HepG2 (cell line): Measurements from ENCODE around the gene PAQR5. TPM values are rescaled to one million over a fixed set of nuclear protein-coding genes. Genes with fewer than 3 reads are reported as not detected.

Experiments
- CCDC6 ChIP-seq: sonication (generic); formaldehyde crosslinking; IDR thresholded peaks from 2 replicates; pipeline ENCODE4 v1.8.1; 2022; ENCODE audit warnings: mild to moderate bottlenecking, missing genetic modification reagents, moderate library complexity
- CENPBD1 ChIP-seq: sonication (generic); formaldehyde crosslinking; IDR thresholded peaks from 2 replicates; pipeline ENCODE4 v1.8.0; 2022; ENCODE audit warnings: missing genetic modification reagents, low read depth, mild to moderate bottlenecking, borderline replicate concordance
- ELF1 ChIP-seq: sonication (generic); formaldehyde crosslinking; IDR thresholded peaks from 2 replicates; pipeline ENCODE4 v1.4.0; 2020; ENCODE audit warnings: missing genetic modification reagents
- FOXP4 ChIP-seq: sonication (generic); formaldehyde crosslinking; IDR thresholded peaks from 2 replicates; pipeline ENCODE4 v1.4.0; 2020; ENCODE audit warnings: missing genetic modification reagents
- NCOA2 ChIP-seq: sonication (generic); formaldehyde crosslinking; IDR thresholded peaks from 2 replicates; pipeline ENCODE4 v1.8.0; 2022; ENCODE audit warnings: inconsistent platforms
- PAF1 ChIP-seq: IDR thresholded peaks from 2 replicates; pipeline ENCODE4 v1.6.1; 2016; ENCODE audit warnings: missing genetic modification reagents, missing compliant biosample characterization
- PBX3 ChIP-seq: sonication (generic); formaldehyde crosslinking; IDR thresholded peaks from 2 replicates; pipeline ENCODE4 v1.8.1; 2023; ENCODE audit warnings: missing genetic modification reagents, inconsistent platforms, borderline replicate concordance
- PLRG1 ChIP-seq: fragments of 450-650 bp; conservative IDR thresholded peaks from 2 replicates; pipeline ENCODE4 v1.6.1; 2016
- REXO4 ChIP-seq: sonication (generic); formaldehyde crosslinking; IDR thresholded peaks from 2 replicates; pipeline ENCODE4 v1.8.0; 2022; ENCODE audit warnings: missing genetic modification reagents, mild to moderate bottlenecking, borderline replicate concordance
- SMAD9 ChIP-seq: sonication (generic); formaldehyde crosslinking; IDR thresholded peaks from 2 replicates; pipeline ENCODE4 v1.5.1; 2020; ENCODE audit warnings: mild to moderate bottlenecking, missing genetic modification reagents
- YY1 ChIP-seq: IDR thresholded peaks from 2 replicates; pipeline ENCODE4 v1.6.1; 2011; ENCODE audit warnings: low read length, low read depth, moderate library complexity, mild to moderate bottlenecking; ENCODE audit not compliant: insufficient read depth, insufficient replicate concordance
- ZNF629 ChIP-seq: sonication (generic); formaldehyde crosslinking; conservative IDR thresholded peaks from 2 replicates; pipeline ENCODE4 v1.5.0; 2020; ENCODE audit warnings: missing genetic modification reagents
- ZNF710 ChIP-seq: sonication (generic); formaldehyde crosslinking; IDR thresholded peaks from 2 replicates; pipeline ENCODE4 v1.5.0; 2020; ENCODE audit warnings: mild to moderate bottlenecking, missing genetic modification reagents, borderline replicate concordance
- ZNF737 ChIP-seq: sonication (generic); formaldehyde crosslinking; IDR thresholded peaks from 2 replicates; pipeline ENCODE4 v1.5.0; 2020; ENCODE audit warnings: missing genetic modification reagents, mild to moderate bottlenecking, borderline replicate concordance
- ZNF850 ChIP-seq: sonication (generic); formaldehyde crosslinking; conservative IDR thresholded peaks from 2 replicates; pipeline ENCODE4 v1.9.0; 2021; ENCODE audit warnings: mild to moderate bottlenecking, missing genetic modification reagents
- polyA plus RNA-seq, 8 experiments: library from polyadenylated mRNA; depleted of rRNA in 3 of 8; stranded (reverse) in 7 of 8; unstranded in 1 of 8; fragments of >200 nt; fragmentation: Illumina TruSeq in 4 of 8; extraction: Trizol in 4 of 8; gene quantifications; 2 replicates each; pipeline versions ENCODE4 v1.2.1 to v1.2.3, GENCODE V29; 2011 to 2016; ENCODE audit warnings: low read depth in 4 of 8, missing spikeins in 1 of 8, mixed read lengths in 1 of 8; ENCODE audit not compliant: insufficient read depth in 1 of 8
- total RNA-seq, 5 experiments: library from RNA; depleted of rRNA; stranded (reverse); fragments of >200 nt; fragmentation: Illumina TruSeq; extraction: Trizol; gene quantifications; 2 replicates each; pipeline ENCODE4 v1.2.3, GENCODE V29; 2016; ENCODE audit warnings: low read depth in 1 of 5
- TF ChIP-seq, protein P1 (sequence below): IDR thresholded peaks from 2 replicates; pipeline ENCODE4 v1.4.0; 2020; ENCODE audit warnings: mild to moderate bottlenecking, missing genetic modification reagents
- TF ChIP-seq, protein P2 (sequence below): sonication (generic); formaldehyde crosslinking; IDR thresholded peaks from 2 replicates; pipeline ENCODE4 v1.5.0; 2020; ENCODE audit warnings: missing genetic modification reagents, mild to moderate bottlenecking, borderline replicate concordance

Gene PAQR5
- total and polyA plus RNA-seq, 2 of the 13 experiments (the other 11 are each of a cell fraction or from before 2014, with no cell fraction given), result 0.53 to 1.3 TPM

GRCh38 chr15:69452692-69453521 lies 154.2 kb downstream of the PAQR5 start, which contains the start of gene RPLP1 (continued):
- TF ChIP-seq ZNF737 (CRISPR knock-in tag), result 0 out of 2 replicates have a peak, but pooled peaks have one; percentile 14
- TF ChIP-seq REXO4, result no peak
- peak; percentile 95 for TF ChIP-seq CCDC6 (CRISPR knock-in tag)
- TF ChIP-seq, protein P1, sequence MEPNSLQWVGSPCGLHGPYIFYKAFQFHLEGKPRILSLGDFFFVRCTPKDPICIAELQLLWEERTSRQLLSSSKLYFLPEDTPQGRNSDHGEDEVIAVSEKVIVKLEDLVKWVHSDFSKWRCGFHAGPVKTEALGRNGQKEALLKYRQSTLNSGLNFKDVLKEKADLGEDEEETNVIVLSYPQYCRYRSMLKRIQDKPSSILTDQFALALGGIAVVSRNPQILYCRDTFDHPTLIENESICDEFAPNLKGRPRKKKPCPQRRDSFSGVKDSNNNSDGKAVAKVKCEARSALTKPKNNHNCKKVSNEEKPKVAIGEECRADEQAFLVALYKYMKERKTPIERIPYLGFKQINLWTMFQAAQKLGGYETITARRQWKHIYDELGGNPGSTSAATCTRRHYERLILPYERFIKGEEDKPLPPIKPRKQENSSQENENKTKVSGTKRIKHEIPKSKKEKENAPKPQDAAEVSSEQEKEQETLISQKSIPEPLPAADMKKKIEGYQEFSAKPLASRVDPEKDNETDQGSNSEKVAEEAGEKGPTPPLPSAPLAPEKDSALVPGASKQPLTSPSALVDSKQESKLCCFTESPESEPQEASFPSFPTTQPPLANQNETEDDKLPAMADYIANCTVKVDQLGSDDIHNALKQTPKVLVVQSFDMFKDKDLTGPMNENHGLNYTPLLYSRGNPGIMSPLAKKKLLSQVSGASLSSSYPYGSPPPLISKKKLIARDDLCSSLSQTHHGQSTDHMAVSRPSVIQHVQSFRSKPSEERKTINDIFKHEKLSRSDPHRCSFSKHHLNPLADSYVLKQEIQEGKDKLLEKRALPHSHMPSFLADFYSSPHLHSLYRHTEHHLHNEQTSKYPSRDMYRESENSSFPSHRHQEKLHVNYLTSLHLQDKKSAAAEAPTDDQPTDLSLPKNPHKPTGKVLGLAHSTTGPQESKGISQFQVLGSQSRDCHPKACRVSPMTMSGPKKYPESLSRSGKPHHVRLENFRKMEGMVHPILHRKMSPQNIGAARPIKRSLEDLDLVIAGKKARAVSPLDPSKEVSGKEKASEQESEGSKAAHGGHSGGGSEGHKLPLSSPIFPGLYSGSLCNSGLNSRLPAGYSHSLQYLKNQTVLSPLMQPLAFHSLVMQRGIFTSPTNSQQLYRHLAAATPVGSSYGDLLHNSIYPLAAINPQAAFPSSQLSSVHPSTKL (CRISPR knock-in tag), result peak; percentile 47; the same call in 1 of the 2 replicates
- TF ChIP-seq PAF1 (CRISPR knock-in tag), result peak; percentile 35; the same call in 1 of the 2 replicates
- TF ChIP-seq FOXP4 (CRISPR knock-in tag), result no peak
- TF ChIP-seq SMAD9, result no peak
- no peak for TF ChIP-seq NCOA2 (CRISPR knock-in tag)
- TF ChIP-seq CENPBD1, result no peak
- TF ChIP-seq ELF1, result peak; percentile 64
- TF ChIP-seq PBX3 (CRISPR knock-in tag), result no peak; the same call in 1 of the 2 replicates
- peak; percentile 17; the same call in 1 of the 2 replicates for TF ChIP-seq ZNF629 (CRISPR knock-in tag)
- TF ChIP-seq PLRG1, result no peak
- no peak for TF ChIP-seq ZNF850 (CRISPR knock-in tag)
- TF ChIP-seq, protein P2, sequence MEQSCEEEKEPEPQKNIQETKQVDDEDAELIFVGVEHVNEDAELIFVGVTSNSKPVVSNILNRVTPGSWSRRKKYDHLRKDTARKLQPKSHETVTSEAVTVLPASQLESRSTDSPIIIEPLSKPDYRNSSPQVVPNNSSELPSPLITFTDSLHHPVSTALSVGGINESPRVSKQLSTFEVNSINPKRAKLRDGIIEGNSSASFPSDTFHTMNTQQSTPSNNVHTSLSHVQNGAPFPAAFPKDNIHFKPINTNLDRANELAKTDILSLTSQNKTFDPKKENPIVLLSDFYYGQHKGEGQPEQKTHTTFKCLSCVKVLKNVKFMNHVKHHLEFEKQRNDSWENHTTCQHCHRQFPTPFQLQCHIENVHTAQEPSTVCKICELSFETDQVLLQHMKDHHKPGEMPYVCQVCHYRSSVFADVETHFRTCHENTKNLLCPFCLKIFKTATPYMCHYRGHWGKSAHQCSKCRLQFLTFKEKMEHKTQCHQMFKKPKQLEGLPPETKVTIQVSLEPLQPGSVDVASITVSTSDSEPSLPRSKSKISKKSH, result no peak; the same call in 1 of the 2 replicates
- peak; percentile 60 for TF ChIP-seq YY1
- no peak for TF ChIP-seq ZNF710 (CRISPR knock-in tag)
